Epithelial cell of proximal tubule (primary cell): Measurements from ENCODE around the gene RAD51B. TPM values are rescaled to one million over a fixed set of nuclear protein-coding genes. Genes with fewer than 3 reads are reported as not detected.

Experiments
- DNase-seq: peaks from one replicate; pipeline ENCODE4 v3.0.0-alpha.2; 2011; ENCODE audit warnings: low read depth
- H3K4me3 ChIP-seq: 2 replicates; pipeline ENCODE4 v1.5.1; 2011; ENCODE audit warnings: low read depth, mild to moderate bottlenecking, low read length
- total RNA-seq: library from RNA; depleted of rRNA; stranded (reverse); fragments of >200 nt; gene quantifications from 2 replicates; pipeline ENCODE4 v1.2.3, GENCODE V29; 2015
- TF ChIP-seq, protein P1 (sequence below): conservative IDR thresholded peaks from 2 replicates; pipeline ENCODE4 v1.5.1; 2012; ENCODE audit warnings: low read depth, mild to moderate bottlenecking, low read length

Gene RAD51B
- total RNA-seq, 1 donor from 2014 or later, result 6.3 TPM

DNA sequence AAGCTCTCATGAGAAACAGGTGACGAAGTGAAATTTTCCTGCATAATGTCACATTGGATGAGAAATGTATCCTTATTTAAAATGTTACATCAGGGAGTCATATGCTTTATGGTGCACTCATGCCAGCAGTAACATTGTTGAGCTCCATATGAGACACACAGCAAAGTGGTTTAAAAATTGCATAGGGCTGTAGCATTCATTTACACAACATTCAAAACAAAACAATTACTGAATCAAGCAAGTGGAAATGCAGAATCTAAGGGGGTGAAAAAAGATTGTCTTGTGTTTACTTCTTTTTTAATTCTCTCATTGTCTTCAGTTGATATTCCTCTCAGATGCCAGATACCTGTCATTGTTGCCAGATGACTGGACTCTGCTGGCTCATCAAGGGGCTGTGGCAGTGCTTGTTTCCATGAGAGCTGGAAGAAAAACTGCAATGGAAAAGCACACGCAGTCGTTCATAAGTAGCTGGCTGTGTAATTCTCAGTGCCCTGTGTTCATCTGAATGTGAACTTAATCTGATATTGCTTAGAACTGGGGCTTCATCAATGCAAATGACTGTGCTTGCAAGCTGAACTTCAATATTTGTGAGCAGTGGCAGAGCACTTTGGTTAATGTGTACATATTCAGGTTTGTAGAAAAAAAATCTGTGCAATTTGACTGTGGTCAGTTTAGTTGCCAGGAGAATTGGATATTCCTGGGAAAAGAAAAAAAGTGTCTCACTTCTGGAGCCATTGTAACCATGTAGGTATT, 305.6 kb downstream of the RAD51B start:
- no peak overlapping the region for H3K4me3 ChIP-seq
- TF ChIP-seq, protein P1, sequence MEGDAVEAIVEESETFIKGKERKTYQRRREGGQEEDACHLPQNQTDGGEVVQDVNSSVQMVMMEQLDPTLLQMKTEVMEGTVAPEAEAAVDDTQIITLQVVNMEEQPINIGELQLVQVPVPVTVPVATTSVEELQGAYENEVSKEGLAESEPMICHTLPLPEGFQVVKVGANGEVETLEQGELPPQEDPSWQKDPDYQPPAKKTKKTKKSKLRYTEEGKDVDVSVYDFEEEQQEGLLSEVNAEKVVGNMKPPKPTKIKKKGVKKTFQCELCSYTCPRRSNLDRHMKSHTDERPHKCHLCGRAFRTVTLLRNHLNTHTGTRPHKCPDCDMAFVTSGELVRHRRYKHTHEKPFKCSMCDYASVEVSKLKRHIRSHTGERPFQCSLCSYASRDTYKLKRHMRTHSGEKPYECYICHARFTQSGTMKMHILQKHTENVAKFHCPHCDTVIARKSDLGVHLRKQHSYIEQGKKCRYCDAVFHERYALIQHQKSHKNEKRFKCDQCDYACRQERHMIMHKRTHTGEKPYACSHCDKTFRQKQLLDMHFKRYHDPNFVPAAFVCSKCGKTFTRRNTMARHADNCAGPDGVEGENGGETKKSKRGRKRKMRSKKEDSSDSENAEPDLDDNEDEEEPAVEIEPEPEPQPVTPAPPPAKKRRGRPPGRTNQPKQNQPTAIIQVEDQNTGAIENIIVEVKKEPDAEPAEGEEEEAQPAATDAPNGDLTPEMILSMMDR, result no peak
- peak; percentile 98 for DNase-seq

DNA sequence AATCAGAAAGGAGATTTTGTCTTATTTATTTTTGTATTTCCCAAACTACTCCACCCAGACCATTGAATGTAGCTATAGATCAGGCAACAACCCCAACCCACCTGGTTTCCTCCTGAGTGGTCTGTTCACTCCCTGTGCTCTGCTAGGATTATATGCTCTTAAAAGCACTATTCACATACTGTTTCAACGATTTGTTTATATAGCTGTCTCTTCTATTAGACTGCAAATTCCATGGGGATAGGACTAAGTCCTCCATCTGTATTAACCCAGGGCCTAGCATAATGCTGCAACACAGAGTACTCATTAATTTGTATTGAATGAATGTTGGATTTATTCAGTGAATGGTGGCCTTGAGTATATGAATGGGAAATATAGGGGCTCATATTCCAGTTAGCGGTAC, 307.6 kb downstream of the RAD51B start:
- H3K4me3 ChIP-seq, result no peak overlapping the region
- TF ChIP-seq, protein P1, result no peak
- DNase-seq, result no peak

DNA sequence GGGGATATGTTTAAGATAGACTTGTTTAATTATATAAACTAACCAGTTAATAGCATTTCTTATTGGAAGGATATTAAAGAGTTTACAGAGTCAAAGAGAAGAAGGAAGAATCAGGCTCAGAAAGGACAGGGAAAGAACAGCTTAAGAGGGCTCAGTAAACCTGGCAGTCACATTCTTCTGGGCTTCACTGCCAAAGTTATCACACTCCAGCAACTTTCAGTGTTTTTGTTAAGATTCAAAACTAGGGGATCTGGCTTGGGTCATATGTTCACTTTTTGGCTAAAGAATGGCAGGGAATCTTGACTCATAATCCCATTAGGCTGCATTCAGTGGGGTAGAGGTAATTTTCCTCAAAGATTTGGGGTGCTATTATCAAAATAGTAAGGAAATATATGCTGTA, 312.3 kb downstream of the RAD51B start:
- H3K4me3 ChIP-seq, result no peak overlapping the region
- TF ChIP-seq, protein P1, result no peak
- DNase-seq, result no peak

DNA sequence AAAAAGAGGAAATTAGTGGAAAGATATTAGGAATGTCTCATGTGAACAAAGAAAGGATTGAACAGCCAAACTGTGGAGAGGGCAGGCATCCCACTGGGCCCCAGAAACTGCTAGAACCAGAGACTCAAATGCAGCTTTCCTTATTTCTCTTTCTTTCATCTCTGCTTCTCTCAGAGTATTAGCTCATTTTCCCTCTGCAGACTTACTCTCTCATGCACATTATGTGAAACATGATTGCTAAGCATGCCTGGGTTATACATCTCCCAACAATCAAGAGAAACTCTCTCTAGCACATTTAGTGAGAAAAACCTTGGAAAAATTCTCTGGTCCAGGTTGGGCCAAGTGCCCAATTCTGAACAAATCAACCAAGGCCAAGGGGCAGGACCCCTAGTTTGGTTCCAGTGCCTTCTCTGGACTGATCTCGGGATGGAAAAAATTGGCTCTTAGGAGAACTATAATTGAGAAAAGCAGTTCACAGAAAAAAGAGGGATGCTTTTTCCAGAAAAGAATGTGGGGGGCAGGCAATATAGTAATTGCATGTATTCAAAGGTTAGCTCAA, 313.1 kb downstream of the RAD51B start:
- no peak overlapping the region for H3K4me3 ChIP-seq
- no peak for DNase-seq
- TF ChIP-seq, protein P1, result no peak

DNA sequence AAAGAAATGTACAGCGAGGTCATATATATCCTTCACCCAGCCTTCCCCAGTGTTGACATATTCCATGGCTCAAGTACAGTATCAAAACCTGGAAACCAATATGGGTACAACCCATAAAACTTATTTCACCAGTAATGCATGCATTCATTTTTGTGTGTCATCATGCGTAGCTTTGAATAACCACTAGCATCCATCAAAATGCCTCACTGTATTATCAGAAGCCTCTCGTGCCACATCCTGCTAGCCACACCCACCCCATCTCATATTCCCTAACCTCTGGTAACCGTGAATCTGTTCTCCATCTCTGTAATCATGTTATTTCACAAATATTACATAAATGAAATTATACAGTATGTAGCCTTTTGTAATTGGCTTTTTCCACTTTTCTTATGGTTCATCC, 314.3 kb downstream of the RAD51B start:
- no peak overlapping the region for H3K4me3 ChIP-seq
- TF ChIP-seq, protein P1, result no peak
- no peak for DNase-seq

DNA sequence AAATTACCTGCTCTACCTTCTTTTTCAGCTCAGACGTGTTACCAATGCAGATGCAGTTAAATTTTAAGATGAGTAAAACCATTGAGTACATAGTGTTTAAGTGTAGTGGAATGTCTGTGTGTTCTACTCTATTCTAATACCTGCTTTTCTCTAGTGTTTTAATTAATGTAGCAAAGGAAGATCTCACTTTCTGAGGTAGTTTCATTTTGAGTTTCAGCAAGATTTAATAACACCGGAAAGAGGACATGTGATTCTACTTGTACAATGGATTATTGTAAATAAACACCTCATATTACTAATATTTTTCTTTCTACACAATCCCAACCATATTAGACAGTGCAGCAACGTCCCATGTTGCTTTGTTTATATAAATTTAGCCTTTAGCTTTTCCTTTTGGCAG, 315.4 kb downstream of the RAD51B start:
- TF ChIP-seq, protein P1, result no peak

DNA sequence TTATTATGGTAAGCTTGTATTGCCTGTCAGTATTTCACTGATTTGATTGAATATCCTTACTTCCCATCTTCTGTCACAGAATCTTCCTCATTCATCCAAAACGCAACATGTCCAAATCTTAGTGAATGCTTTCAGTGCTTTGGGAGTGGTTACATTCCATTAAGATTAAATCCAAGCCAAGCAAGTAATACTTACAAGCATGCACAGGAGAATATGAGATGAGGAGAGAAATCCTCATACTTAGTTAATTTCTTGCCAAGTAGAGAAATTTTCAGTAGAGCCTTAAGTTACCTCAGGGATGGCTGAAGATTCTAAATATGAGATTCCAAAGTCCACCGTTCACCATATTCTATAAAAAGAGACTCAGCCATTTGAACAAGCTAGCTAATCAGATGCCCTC, 316.0 kb downstream of the RAD51B start:
- DNase-seq, result no peak
- TF ChIP-seq, protein P1, result no peak
- no peak overlapping the region for H3K4me3 ChIP-seq

More for the DNA sequence above, 315.4 kb downstream of the RAD51B start:
- no peak for DNase-seq
- no peak overlapping the region for H3K4me3 ChIP-seq
